RWPE2 (cell line): ENCODE data around the gene SUSD2.
"Not testable (repeated sequence)": the region's sequence is repeated elsewhere in the genome, so short reads cannot be mapped to it uniquely, and the experiment has no call there.

Experiments
- ATAC-seq: fragments of 200-7000 bp; cut with Tn5 transposase; 3 replicates; pipeline ENCODE4 v1.9.1; 2021; ENCODE audit warnings: low read depth
- DNase-seq: peaks from one replicate; pipeline ENCODE4 v3.0.0-alpha.2; 2020; ENCODE audit warnings: low spot score
- H3K27ac ChIP-seq: fragments of 450-650 bp; 2 replicates; pipeline ENCODE4 v1.5.1; 2017; ENCODE audit warnings: mild to moderate bottlenecking; ENCODE audit not compliant: poor library complexity, severe bottlenecking
- H3K27me3 ChIP-seq: fragments of 250-450 bp; sonication (Bioruptor Pico); 2 replicates; pipeline ENCODE4 v1.5.1; 2021; ENCODE audit warnings: mild to moderate bottlenecking, moderate library complexity; ENCODE audit not compliant: insufficient read depth, poor library complexity, severe bottlenecking
- H3K36me3 ChIP-seq: fragments of 250-450 bp; sonication (Bioruptor Pico); 2 replicates; pipeline ENCODE4 v1.5.1; 2020; ENCODE audit warnings: low read depth, mild to moderate bottlenecking, moderate library complexity
- H3K4me1 ChIP-seq: fragments of 250-450 bp; sonication (Bioruptor Pico); 2 replicates; pipeline ENCODE4 v1.5.1; 2021; ENCODE audit warnings: mild to moderate bottlenecking, moderate library complexity; ENCODE audit not compliant: insufficient read depth, poor library complexity, severe bottlenecking
- H3K4me3 ChIP-seq: fragments of 250-450 bp; sonication (Bioruptor Pico); 2 replicates; pipeline ENCODE4 v1.5.1; 2021; ENCODE audit warnings: mild to moderate bottlenecking, moderate library complexity; ENCODE audit not compliant: severe bottlenecking
- H3K9me3 ChIP-seq: fragments of 250-450 bp; sonication (Bioruptor Pico); 2 replicates; pipeline ENCODE4 v1.5.1; 2021; ENCODE audit warnings: mild to moderate bottlenecking, moderate library complexity; ENCODE audit not compliant: severe bottlenecking
- CTCF ChIP-seq: fragments of 450-650 bp; IDR thresholded peaks from one replicate; pipeline ENCODE4 v1.5.1; 2017; ENCODE audit warnings: mild to moderate bottlenecking, moderate library complexity; ENCODE audit not compliant: poor library complexity, severe bottlenecking

Gene SUSD2

GRCh38 chr22:24232725-24233124, 51.4 kb downstream of the SUSD2 start:
- Histone ChIP-seq H3K4me3 (no peak overlapping the region), H3K27ac (no peak overlapping the region), H3K36me3 (no peaks in the 10 kb centered on the region), H3K4me1 (no peaks in the 10 kb centered on the region), H3K27me3 (no peaks in the 10 kb centered on the region), H3K9me3 (no peaks in the 10 kb centered on the region)
- TF ChIP-seq CTCF = no peak
- no peak for ATAC-seq
- DNase-seq = no peak

- DNase-seq (no peak), ATAC-seq (no peak)
- Histone ChIP-seq H3K27ac (no peak overlapping the region), H3K4me3 (no peak overlapping the region), H3K4me1 (no peaks in the 10 kb centered on the region), H3K27me3 (no peaks in the 10 kb centered on the region), H3K9me3 (no peaks in the 10 kb centered on the region), H3K36me3 (no peaks in the 10 kb centered on the region)
- TF ChIP-seq CTCF = no peak
These were observed 51.9 kb downstream of the SUSD2 start for GRCh38 chr22:24233235-24233634.

- DNase-seq = no peak
- no peaks in the 10 kb centered on the region for H3K27me3 ChIP-seq
- TF ChIP-seq CTCF = no peak
- no peak overlapping the region for H3K4me3 ChIP-seq
- H3K36me3 ChIP-seq = no peaks in the 10 kb centered on the region
- H3K27ac ChIP-seq = no peak overlapping the region
- H3K4me1 ChIP-seq = no peaks in the 10 kb centered on the region
- H3K9me3 ChIP-seq = no peaks in the 10 kb centered on the region
- no peak for ATAC-seq
These were observed 52.5 kb downstream of the SUSD2 start for GRCh38 chr22:24233816-24234215.

GRCh38 chr22:24235315-24235714, 54.0 kb downstream of the SUSD2 start:
- TF ChIP-seq CTCF = no peak
- no peak for DNase-seq
- H3K27ac ChIP-seq = no peak overlapping the region
- H3K4me3 ChIP-seq = no peak overlapping the region
- no peak for ATAC-seq
- H3K4me1 ChIP-seq = no peaks in the 10 kb centered on the region
- H3K9me3 ChIP-seq = no peaks in the 10 kb centered on the region
- H3K27me3 ChIP-seq = no peaks in the 10 kb centered on the region
- H3K36me3 ChIP-seq = no peaks in the 10 kb centered on the region

GRCh38 chr22:24236656-24237055, 55.4 kb downstream of the SUSD2 start:
- H3K4me3 ChIP-seq = no peak overlapping the region
- H3K36me3 ChIP-seq = no peaks in the 10 kb centered on the region
- H3K9me3 ChIP-seq = no peaks in the 10 kb centered on the region
- no peaks in the 10 kb centered on the region for H3K4me1 ChIP-seq
- DNase-seq = no peak
- H3K27ac ChIP-seq = no peak overlapping the region
- TF ChIP-seq CTCF = no peak
- ATAC-seq = no peak
- no peaks in the 10 kb centered on the region for H3K27me3 ChIP-seq

GRCh38 chr22:24238101-24238694, 56.9 kb downstream of the SUSD2 start:
- DNase-seq, H3K4me1 ChIP-seq, H3K9me3 ChIP-seq, H3K36me3 ChIP-seq, H3K27ac ChIP-seq, ATAC-seq, H3K27me3 ChIP-seq, H3K4me3 ChIP-seq: not testable (repeated sequence)
